A172 (cell line): ENCODE results near the gene SLC35G6. TPM values are rescaled to one million over a fixed set of nuclear protein-coding genes. Genes with fewer than 3 reads are reported as not detected.
A peak's percentile ranks its signal among the peaks of the same experiment; 100 is the strongest.
"Not testable (repeated sequence)": the region's sequence is repeated elsewhere in the genome, so short reads cannot be mapped to it uniquely, and the experiment has no call there.

Experiments used
- DNase-seq: peaks from one replicate; pipeline ENCODE4 v3.0.0-alpha.2; 2015; ENCODE audit warnings: low spot score
- total RNA-seq: library from RNA; depleted of rRNA; stranded (reverse); fragments of >200 nt; shearing (Covaris generic); gene quantifications from 2 replicates; pipeline ENCODE4 v1.2.3, GENCODE V29; 2014; rRNA removed

SLC35G6 gene
- not detected in 2 replicates for total RNA-seq

DNA sequence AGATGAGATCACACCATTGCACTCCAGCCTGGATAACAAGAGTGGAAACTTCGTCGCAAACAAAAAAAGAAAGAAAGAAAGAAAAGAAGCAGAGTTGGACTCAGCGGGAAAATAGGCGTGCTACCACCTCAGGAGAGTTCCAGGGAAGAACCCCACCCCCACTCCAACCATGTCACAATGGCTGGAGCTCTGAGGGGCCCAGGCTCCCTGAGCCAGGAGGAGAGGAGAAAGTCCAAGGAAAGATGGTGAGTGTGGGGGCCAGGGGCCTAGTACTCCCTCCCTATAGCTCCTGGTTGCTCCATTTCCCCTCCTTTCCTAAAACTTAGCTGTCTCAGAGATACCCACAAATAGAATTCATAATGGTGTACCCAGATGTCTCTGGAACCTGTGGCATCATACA is at the start of gene SLC35G6:
Gene SLC35G6, plus strand, starts transcription at position 172 of the 400 bp plus-strand sequence. Its CDS starts 71 bp downstream, at position 243.
- DNase-seq = not testable (repeated sequence)

DNA sequence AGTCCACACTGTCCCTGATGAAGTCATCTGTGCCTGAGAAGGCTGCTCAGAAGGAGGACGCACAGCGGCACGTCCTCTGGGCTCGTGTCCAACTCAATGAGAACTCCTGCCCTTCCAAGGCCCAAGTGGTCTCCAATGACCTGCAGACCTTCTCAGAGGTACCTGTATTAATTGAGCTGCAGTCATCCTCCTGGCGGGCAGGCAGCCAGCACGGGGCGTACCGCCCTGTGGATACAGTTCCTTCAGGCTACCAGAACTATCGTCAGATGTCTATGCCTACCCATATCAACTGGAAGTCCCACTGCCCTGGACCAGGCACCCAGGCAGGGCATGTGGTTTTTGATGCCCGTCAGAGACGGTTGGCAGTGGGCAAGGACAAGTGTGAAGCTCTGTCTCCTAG is 49.0 kb upstream of the SLC35G6 start:
- no peak for DNase-seq

DNA sequence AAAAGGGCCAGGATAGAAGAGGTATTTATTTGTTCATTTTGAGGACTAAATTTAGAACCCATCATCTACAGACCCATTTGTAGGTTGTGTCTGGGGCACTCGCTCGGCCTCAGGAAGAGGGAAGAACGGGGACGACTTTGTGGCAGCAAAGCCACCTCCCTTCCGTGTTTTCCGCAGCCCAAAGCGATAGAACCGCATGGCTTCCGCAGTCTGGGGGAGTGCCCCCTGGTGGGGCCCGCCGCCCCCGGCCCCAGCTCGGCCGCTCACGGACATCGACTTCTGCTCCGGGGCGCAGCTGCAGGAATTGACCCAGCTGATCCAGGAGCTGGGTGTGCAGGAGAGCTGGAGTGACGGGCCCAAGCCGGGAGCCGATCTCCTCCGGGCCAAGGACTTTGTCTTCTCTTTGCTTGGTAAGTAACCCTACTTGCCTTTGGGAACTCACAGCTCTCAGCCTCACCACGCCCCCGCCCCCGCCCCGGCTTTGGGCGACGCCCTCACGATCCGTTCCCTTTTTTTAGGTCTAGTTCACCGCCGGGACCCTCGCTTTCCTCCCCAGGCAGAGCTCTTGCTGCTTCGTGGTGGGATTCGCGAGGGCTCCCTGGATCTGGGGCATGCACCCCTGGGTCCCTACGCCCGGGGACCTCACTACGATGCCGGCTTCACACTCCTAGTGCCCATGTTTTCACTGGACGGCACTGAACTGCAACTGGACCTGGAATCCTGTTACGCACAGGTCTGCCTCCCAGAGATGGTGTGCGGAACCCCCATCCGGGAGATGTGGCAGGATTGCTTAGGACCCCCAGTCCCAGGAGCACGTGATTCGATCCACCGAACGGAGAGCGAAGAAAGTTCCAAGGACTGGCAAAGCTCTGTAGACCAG is 45.3 kb upstream of the SLC35G6 start:
- DNase-seq = no peak

DNA sequence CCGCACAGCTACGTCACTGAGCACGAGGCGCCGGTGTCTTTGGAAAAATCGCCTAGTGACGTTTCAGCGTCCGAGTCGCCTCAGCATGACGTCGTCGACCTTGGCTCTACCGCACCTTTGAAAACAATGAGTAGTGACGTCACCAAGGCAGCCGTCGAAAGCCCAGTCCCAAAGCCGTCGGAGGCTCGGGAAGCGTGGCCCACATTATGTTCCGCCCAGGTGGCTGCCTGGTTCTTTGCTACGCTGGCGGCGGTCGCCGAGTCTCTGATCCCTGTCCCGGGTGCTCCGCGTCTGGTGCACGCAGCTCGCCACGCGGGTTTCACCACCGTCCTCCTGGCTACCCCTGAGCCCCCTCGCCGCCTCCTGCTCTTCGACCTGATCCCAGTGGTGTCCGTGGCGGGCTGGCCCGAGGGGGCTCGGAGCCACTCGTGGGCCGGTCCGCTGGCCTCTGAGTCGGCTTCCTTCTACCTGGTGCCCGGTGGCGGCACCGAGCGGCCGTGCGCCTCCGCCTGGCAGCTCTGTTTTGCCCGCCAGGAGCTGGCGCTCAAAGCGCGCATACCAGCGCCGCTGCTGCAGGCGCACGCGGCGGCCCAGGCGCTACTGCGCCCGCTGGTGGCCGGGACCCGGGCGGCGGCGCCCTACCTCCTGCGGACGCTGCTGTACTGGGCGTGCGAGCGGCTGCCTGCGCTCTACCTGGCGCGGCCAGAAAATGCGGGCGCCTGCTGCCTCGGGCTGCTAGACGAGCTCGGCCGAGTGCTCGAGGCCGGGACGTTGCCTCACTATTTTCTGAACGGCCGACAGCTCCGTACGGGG is 44.5 kb upstream of the SLC35G6 start:
- no peak for DNase-seq

DNA sequence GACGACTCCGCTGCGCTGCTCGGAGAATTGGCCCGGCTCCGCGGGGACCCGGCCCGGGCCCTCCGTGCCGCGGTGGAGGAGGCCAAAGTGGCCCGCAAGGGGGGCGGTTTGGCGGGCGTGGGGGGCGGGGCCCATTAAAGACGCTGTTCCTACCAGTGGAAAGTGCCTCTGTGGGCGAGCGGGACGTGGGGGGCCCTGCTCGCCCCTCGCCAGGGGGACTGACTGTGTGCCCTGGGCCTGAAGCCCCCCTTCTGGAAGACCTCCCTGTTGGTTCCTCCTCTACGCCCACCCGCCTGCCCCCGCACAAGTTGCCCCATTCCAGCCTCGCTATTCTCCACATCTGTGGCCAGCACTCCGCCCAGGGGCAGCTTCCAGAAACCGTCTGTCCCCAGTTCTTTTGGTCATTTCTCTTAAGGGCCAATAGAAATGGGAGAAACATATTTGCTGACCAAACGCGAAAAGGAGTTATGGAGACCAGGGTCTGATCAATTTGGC is 43.8 kb upstream of the SLC35G6 start:
- no peak for DNase-seq

DNA sequence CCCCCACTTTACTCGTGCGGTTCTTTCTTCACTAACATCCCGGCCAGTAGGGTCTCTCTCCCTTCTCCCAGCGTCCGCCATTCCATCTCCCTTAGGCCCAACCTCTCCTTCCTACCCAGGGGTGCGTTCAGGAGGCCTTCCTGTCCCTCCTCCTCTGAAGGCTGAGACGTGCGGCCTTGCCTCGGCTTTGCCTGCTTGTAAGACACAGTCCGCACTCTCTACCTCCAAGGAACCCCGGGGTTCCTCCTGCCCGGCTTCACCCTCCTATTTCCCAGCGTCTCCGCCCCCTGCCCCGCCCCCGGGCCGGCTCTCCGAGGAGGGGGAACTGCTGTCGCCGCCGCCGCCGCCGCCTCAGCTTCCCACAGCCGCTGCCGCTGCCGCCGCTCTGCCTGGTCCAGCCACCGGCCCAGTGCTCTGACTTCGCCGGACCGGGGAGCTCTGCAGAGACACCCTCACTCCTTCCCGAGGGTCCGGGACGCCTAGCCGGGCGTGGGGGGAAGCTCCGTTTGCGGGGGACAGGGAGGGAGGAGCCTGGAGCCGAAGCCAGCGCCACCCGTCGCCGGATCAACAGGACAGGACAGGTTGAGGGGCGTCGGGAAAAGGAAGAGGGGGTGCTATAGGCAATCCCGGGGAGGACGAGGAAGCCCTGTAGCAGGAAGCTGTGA is 43.2 kb upstream of the SLC35G6 start:
- DNase-seq = no peak

DNA sequence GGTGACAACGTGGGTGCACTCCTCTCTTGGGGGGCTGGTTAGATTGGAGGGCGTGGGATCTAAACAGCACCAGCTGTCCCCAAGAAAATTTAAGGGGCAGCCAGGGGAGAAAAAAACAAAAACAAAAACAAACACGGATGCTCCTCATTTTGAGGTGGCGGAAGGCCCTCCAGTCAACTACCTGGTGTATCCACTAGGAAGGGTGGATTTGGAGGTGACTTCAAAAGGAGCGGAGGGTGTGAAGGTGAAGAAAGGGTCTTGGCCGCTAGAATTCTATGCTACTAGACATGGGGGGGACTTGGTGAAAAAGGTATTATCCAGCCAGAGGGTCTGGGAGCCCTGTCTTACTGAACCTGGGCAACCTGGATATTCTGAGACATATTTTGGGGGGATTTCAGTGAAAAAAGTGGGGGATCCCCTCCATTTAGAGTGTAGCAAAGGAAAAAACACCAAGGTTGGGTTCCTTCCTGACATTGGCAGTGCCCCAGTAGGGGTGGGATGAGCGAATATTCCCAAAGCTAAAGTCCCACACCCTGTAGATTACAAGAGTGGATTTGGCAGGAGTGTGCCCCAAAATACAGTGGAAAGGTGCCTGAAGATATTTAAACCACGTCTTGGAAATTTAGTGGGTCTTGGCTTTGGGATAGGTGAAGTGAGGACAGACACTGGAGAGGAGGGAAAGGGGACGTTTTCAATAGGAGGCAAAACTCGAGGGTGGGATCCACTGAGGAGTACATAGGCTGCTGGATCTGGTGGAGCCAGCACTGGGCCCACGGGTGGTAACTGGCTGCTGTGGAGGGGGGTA is 42.4 kb upstream of the SLC35G6 start:
- no peak for DNase-seq

DNA sequence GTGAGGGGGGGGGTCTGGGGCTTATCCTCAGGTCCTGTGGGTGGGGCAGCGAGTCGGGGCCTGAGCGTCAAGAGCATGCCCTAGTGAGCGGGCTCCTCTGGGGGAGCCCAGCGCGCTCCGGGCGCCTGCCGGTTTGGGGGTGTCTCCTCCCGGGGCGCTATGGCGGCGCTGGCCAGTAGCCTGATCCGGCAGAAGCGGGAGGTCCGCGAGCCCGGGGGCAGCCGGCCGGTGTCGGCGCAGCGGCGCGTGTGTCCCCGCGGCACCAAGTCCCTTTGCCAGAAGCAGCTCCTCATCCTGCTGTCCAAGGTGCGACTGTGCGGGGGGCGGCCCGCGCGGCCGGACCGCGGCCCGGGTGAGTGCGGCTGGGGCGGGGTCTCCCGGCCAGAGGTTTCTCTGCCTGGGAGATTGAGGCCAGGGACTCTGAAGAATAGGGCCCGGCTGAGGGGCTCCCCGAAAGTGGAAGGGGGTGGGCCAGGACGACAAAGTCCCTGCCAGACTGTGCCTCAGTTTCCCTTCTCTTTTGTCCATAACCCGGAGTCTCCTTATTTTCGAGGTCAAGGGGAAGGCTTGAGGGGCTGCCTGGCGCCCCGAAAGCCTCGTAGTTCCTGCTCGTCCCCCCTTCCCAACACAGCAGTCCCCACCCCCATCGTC is 41.7 kb upstream of the SLC35G6 start, which contains the start of gene FGF11:
Gene FGF11, plus strand, starts transcription at position 51 of the 651 bp plus-strand sequence. Its CDS starts 109 bp downstream, at position 160.
- DNase-seq = no peak

DNA sequence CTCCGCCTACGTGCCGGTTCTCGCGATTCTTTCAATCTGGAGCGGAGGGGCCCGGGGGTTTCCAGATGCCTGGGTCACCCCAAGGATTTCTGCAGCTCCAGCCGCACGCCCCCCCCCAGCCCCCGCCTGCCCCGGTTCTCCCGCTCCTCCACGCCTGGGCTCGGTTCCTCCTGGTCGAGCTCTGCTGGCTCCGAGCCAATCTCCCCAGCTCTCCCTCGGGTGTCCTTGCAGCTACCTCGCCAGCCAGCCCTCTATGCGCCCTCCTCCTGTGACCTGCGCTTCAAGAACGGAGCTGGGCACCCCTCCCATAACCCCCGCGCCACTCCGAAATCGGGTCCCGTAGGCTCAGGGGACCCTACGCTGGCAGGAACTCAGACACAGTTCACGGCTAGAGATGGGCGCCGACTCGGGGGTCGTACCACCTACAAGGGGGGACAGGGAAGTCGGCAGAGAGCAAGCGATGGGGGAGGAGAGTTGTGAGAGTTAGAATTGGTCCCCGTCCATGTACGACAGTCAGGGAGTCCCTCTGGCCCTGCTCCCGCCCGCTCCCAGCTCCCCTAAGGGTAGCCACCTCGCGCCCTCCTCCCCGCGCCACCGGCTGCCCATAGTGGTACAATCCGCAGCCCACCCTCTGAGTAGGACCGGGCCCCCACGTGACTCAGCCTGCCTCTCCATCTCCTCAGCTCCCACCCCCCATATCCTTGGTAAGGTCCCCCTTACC is 41.0 kb upstream of the SLC35G6 start:
- no peak for DNase-seq

DNA sequence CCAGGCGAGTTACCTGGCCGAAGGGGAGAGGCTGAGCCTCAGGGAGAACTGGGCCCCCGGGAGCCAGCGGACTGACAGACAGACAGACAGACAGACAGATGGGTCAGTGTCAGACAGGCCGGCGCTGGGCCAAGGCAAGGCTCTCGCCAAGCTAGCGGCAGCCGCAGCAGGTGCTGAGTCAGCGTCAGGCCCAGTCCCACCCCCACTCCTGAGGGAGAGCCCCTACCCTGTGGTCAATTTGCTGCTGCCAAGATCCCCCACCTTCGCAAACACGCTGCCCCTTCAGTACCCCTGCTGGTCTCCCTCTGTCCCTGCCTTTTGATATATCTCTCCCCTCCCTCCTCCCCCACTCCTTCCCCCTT is 40.4 kb upstream of the SLC35G6 start:
- no peak for DNase-seq

DNA sequence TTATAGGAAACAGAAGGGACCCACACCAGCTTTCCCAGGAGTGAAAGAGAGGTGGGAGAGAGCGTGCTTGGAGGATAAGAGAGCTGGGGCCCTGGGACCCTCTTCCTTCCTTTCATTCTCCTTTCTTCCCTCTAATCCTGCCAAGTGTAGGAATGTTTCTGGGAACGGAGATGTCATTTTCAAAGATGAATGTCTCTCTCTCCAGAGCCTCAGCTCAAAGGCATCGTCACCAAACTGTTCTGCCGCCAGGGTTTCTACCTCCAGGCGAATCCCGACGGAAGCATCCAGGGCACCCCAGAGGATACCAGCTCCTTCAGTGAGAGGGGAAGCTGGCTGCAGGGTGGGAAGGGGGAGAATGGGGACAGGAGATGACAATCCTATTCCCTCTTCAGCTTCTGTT is 40.0 kb upstream of the SLC35G6 start:
- no peak for DNase-seq

DNA sequence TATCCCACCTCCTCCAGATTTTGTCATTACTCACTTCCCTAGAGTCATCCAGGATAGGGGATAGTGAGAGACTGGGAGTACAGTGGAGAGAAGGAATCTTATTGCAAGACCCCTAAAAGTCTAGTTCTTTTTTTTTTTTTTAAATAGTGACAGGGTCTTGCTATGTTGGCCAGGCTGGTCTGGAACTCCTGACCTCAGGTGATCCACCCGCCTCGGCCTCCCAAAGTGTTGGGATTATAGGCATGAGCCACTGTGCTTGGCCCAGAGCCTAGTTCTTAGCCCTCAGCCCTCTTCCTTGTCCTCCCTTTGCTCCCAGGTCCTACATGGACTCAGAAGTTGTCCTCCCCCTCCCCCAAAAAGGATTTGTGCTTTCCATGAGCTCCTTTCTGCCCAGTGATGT is 39.1 kb upstream of the SLC35G6 start:
- no peak for DNase-seq

DNA sequence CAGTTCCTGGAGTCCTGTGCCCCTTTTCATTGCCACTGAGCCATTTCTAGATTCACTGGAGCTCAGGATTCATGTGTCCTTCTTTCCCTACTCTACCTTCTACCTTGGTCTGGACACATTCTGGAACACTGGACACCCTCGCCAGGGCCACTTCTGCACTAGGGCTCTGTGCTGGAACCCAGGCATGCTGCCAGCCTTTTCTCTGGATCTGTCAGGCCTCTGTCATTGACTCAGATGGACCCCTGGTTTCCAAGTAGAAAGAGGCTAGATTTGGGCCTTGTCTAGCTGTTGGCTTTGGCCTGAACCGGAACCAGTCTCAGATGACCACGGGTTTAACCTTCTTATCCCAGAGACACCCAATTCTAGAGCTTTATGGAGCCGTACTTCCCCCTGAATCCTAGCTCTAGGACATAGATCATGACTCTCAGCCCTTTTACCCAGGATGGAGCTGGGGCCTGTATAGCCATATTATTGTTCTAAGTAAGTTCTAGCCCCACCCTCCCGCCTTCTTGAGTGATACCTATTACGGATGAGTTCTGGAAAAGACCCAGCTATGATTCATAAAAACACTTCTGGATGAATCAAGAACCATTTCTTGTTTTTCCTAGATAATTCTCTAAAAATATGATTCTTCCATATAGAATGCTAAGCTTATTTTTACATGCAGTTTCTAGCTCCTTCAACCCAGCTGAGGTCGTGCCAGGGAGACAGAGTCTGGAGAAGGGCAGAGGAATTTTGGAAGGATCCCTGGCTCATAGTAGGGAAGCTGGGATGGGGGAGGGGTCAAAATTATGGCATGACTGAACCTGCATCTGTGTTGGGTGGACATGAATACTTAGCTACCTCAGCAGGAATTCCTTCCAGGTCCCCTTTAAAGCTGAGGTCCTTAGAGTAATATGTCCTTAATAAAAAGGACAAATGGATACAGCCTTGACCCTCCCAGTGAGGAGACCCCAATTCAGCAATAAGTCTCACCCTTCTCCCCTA is 37.5 kb upstream of the SLC35G6 start:
- peak; percentile 46 for DNase-seq

DNA sequence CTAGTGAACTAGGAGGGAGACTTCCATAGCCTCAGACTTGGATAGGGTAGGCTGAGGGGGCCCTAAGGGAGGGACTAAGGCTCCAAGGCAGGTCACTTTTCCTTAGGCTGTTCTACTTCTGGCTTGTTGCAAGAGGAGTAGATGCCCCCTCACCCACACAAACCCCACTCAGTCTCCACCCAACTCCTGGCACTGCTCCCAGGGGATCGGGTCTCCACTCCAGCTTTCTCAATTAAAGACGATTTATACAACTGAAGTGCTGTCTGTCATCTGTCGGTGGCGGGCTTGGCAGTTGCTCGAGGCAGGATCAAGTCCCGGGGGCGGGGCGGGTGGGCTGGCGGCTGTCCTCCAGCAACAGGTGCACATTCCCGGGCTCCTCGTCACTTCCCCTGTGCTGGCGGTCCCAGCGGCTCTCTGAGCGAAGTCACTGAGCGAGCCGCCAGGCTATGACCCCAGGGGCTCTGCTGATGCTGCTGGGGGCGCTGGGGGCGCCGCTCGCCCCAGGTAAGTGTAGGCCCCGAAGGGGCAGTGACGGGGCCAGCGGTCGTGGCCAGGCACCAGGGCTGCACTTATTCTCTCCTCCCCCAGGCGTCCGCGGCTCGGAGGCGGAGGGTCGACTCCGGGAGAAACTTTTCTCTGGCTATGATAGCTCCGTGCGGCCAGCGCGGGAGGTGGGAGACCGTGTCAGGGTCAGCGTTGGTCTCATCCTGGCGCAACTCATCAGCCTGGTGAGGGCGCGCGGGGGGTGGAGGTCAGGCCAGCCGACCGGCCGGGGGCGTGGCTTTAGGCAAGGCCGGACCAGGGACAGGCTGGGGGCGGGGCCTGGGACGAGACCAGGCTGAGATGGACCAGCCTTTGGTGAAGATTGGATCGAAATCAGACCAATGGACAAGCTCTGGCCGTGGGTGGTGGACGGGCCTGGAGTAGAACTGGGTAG is 36.3 kb upstream of the SLC35G6 start, which contains the start of gene CHRNB1:
Gene CHRNB1, plus strand, starts transcription at position 380 of the 937 bp plus-strand sequence. Its CDS starts 67 bp downstream, at position 447.
- no peak for DNase-seq

DNA sequence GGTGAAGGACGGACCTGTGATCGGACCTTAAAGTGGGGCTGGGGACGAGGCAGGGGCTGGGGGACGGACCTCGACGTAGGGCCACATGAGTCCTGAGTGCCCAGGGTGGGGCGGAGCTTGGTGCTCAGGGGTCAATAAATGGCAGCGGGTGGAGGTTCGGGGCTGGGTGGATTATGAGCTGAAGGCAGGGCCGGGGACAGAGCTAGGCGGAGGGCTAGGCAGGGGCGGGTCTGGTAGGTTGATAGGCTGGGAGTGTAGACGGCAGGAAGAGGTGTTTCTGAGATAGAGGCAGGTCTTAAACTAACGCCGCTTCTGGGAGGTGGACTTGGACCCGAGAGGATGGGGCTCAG is 35.7 kb upstream of the SLC35G6 start:
- no peak for DNase-seq

DNA sequence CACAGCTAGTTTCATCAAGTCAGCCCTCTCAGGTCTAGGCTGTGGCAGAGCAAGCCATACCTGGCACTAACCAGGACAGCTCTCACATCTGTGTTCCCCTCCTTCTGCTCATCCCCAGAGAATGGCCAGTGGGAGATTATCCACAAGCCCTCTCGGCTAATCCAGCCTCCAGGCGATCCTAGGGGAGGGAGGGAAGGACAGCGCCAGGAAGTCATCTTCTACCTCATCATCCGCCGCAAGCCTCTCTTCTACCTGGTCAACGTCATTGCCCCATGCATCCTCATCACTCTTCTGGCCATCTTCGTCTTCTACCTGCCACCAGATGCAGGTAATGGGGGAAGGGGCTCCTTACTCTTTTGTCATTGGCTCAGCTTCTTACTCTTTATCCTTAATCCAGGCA is 32.8 kb upstream of the SLC35G6 start:
- DNase-seq = no peak

DNA sequence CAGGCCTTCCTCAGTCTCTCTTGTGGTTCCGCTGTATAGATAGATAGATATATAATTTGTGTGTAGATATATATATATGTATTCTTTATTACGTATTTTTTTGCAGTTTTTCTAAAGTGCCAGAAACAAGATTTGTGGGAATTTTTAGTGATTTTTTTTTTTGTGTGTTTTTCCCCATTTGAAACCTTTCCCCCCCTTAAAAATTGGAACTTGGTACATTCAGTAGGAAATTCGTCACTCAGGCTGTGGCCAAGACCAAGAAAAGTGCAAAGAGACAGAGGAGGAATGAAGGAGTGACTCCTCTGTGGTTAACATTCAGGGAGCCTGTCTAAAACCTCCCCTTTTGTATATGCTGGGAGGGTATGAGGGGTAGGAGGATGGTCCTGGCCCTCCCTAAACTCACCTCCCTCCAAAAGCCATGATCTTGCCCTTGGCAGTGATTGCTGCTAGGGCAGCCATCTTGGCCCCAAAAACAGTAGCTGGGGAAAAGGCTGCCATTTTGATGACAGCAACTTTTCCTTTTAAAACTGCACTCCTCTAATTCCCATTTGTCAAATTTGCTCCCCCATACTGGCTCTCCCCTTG is 21.2 kb upstream of the SLC35G6 start:
- no peak for DNase-seq
